Activated T-helper 1 cell treated with anti-CD3 and anti-CD28 coated beads, Interleukin-12 subunit alpha, Interleukin-12 subunit beta, Interleukin-2, Interleukin-4 antibody, amounts not matched to agents 30 ng/mL and 10 ng/mL and 1 ng/mL, durations not matched to agents 14 hours and 24 hours and 36 hours (primary cell): ENCODE results near the gene AFG1L. TPM values are rescaled to one million over a fixed set of nuclear protein-coding genes. Genes with fewer than 3 reads are reported as not detected.
"Not testable (repeated sequence)": the region's sequence is repeated elsewhere in the genome, so short reads cannot be mapped to it uniquely, and the experiment has no call there.

Source experiments
- DNase-seq: peaks from one replicate; pipeline ENCODE4 v3.0.0; 2021; ENCODE audit warnings: low spot score
- H3K27ac Mint-ChIP-seq: one replicate; pipeline ENCODE4 v1.8.0; 2021; ENCODE audit warnings: mild to moderate bottlenecking, mixed read lengths
- H3K27me3 Mint-ChIP-seq: one replicate; pipeline ENCODE4 v1.8.0; 2022; ENCODE audit warnings: mild to moderate bottlenecking, moderate library complexity, mixed read lengths; ENCODE audit not compliant: insufficient read depth
- H3K36me3 Mint-ChIP-seq: one replicate; pipeline ENCODE4 v1.8.0; 2021; ENCODE audit warnings: low read depth, mixed read lengths
- H3K4me1 Mint-ChIP-seq: one replicate; pipeline ENCODE4 v1.8.0; 2021; ENCODE audit warnings: low read depth, mixed read lengths
- H3K4me3 Mint-ChIP-seq: one replicate; pipeline ENCODE4 v1.8.0; 2021; ENCODE audit warnings: mild to moderate bottlenecking, moderate library complexity, mixed read lengths
- H3K9me3 Mint-ChIP-seq: one replicate; pipeline ENCODE4 v1.8.0; 2021; ENCODE audit warnings: mixed read lengths
- intact Hi-C: fragments of 100-400 bp; cut with micrococcal nuclease; formaldehyde crosslinking; loops from one replicate; pipeline ENCODE4 v1.15.1; 2024
- total RNA-seq: library from RNA; stranded (reverse); gene quantifications from 2 replicates; pipeline ENCODE4 v1.2.3, GENCODE V29; 2022

The AFG1L gene
- total RNA-seq, 1 donor from 2014 or later: 4.3 TPM

DNA sequence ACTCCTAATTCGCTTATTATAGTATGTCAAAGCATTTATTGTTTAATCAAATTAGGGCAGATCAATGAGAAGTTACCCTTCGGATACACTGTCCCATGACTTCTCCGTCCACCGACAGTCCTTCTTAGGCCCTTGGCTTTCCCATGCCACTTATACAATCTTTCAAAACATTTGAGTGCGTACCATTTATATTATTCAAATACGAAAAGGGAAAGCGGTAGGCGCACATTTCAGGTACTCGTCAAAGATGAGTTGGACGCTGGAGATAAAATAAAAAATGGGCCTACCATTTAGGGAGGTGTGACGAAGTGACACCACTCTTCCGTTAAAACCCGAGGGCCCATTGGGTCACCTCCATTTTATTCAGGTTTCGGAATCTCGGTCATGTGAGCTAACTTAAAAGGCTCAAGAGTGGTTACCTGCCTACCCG lies 542 bp upstream of the AFG1L start:
- H3K27me3 Mint-ChIP-seq: peaks cover 2% of the 10 kb centered on the region
- H3K36me3 Mint-ChIP-seq: peaks cover 6% of the 10 kb centered on the region
- peaks cover 26% of the 10 kb centered on the region for H3K4me1 Mint-ChIP-seq
- no peaks in the 10 kb centered on the region for H3K9me3 Mint-ChIP-seq
- DNase-seq: no peak
- intact Hi-C loops: loop anchor here (1.0 to 10.0 kb wide), 8 partner anchors 33 to 1890 kb away; partner anchors contain the start of genes CD164, CDC40, OSTM1 and SCML4
- H3K4me3 Mint-ChIP-seq: peak overlapping the region; percentile 100
- peak overlapping the region; percentile 100 for H3K27ac Mint-ChIP-seq

DNA sequence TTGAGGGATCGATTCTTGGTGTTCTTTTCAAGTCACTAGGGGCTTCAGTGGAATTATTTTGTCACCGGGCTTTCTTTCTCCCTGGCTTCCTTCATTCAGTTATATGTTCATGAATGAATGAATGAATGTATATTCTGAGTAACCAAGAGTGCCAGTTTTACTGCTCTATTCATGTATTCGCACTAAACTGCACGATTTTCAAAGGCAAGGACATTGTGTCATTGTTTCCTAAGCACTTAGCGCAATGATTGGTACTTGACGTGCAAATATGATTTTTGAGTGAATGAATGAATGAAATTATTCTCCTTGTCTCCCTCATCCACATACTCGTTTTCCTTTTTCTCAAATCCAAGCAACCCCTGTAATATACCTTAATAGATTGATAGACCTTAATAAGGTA lies 822 bp downstream of the AFG1L start:
- intact Hi-C loops: loop anchor here (1.0 to 10.0 kb wide), 7 partner anchors 53 to 1889 kb away; partner anchors contain the start of genes CD164, CDC40, CEP57L1 and OSTM1
- peak overlapping the region; percentile 100 for H3K27ac Mint-ChIP-seq
- peak overlapping the region; percentile 100 for H3K4me3 Mint-ChIP-seq
- peaks cover 2% of the 10 kb centered on the region for H3K27me3 Mint-ChIP-seq
- H3K4me1 Mint-ChIP-seq: peaks cover 26% of the 10 kb centered on the region
- H3K36me3 Mint-ChIP-seq: peaks cover 6% of the 10 kb centered on the region
- no peak for DNase-seq
- H3K9me3 Mint-ChIP-seq: no peaks in the 10 kb centered on the region

DNA sequence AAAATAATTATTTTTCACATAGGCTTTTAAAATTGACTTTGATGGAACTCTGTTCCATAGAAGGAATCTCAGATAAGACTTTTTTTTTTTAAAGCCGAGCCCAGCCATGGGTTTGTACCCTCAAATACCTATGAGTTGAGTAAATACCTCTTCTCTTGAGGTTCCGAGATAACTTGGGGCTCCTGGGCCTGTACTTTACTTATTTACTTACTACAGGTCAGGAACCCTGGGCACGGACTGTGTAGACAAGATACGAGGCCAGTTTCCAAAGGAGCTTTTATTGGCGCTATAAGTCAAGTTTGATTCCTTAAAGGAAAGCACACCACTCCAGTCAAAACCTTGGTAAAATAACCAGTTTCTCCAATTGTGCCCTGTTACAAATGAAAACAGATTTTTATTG lies 7.5 kb downstream of the AFG1L start:
- H3K36me3 Mint-ChIP-seq: peaks cover 3% of the 10 kb centered on the region
- no peak overlapping the region for H3K27ac Mint-ChIP-seq
- peaks cover 11% of the 10 kb centered on the region for H3K4me1 Mint-ChIP-seq
- intact Hi-C loops: no loop called here
- H3K27me3 Mint-ChIP-seq: no peaks in the 10 kb centered on the region
- H3K4me3 Mint-ChIP-seq: no peak overlapping the region
- no peaks in the 10 kb centered on the region for H3K9me3 Mint-ChIP-seq
- no peak for DNase-seq

DNA sequence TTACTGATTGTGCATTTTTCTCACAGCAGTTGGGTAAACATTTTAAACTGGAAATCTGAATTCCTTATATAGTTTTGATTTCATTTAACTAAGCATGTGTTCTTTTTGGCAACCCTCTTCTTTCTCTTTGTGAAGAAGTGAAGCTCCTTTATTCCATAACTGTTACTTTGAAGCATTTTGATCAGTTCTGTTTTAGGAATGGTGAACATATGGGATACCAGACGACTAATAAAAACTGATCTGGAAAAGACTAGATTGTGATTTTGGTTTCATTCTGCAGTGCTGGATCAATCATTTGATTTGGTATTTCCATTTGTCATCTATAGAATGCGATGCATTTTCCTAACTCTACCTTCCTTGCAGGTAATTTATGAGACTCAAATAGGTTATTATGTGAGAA lies 9.8 kb downstream of the AFG1L start:
- intact Hi-C loops: no loop called here
- Mint-ChIP-seq H3K4me1 (peaks cover 7% of the 10 kb centered on the region), H3K36me3 (peaks cover 2% of the 10 kb centered on the region), H3K9me3 (no peaks in the 10 kb centered on the region), H3K4me3 (no peak overlapping the region), H3K27me3 (no peaks in the 10 kb centered on the region), H3K27ac (no peak overlapping the region)
- no peak for DNase-seq

DNA sequence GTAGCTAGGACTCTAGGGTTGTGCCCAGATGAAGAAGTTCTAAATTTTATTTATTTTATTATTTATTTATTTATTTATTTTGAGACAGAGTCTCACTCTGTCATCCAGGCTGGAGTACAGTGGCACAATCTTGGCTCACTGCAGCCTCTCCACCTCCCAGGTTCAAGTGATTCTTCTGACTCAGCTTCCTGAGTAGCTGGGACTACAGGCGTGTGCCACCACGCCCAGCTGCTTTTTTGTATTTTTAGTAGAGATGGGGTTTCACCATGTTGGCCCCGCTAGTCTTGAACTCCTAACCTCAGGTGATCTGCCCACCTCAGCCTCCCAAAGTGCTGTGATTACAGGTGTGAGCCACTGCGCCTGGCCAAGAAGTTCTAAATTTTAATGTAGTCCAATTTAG lies 13.8 kb downstream of the AFG1L start:
- H3K36me3 Mint-ChIP-seq, DNase-seq, H3K4me3 Mint-ChIP-seq, H3K27me3 Mint-ChIP-seq, intact Hi-C loops, H3K27ac Mint-ChIP-seq, H3K9me3 Mint-ChIP-seq, H3K4me1 Mint-ChIP-seq: not testable (repeated sequence)

DNA sequence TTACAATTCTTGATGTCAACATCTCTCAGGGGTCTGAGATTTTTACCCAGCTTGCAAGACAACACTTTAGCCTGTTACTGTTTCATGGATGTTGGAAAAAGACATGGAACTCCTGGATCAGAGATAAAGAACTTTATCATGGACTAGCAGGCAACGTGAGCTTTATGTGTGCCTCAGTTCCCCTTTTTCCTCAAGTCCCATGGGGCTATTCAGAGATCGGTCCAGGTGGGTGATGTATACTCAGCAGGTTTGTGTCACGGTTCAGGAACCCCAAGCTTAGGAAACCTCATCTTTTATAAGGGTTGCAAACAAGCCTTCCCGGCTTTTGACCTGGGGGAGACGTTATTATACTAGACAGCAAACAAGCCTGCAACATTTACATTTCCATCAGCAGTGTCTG lies 15.0 kb downstream of the AFG1L start:
- Mint-ChIP-seq H3K27ac (no peak overlapping the region), H3K9me3 (no peaks in the 10 kb centered on the region), H3K36me3 (no peaks in the 10 kb centered on the region), H3K27me3 (no peaks in the 10 kb centered on the region), H3K4me3 (no peak overlapping the region), H3K4me1 (peaks cover 7% of the 10 kb centered on the region)
- no peak for DNase-seq
- intact Hi-C loops: no loop called here

DNA sequence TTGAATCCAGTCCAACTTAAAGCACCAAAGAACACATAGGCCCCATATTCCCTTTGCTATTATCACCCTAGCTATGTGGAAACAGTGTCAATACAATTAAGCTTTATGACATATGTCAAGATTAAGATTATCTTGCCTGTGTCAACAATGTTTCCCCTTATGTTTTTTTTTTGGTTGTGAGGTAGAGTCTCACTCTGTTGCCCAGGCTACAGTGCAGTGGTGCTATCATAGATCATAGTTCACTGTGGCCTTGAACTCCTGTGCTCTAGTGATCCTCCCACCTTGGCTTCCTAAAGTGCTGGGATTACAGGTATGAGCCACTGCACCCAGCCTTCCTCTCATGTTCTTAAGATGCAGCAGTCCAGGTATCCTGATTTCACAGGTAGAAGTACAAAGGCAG lies 17.8 kb downstream of the AFG1L start:
- H3K27ac Mint-ChIP-seq: no peak overlapping the region
- no peak for DNase-seq

DNA sequence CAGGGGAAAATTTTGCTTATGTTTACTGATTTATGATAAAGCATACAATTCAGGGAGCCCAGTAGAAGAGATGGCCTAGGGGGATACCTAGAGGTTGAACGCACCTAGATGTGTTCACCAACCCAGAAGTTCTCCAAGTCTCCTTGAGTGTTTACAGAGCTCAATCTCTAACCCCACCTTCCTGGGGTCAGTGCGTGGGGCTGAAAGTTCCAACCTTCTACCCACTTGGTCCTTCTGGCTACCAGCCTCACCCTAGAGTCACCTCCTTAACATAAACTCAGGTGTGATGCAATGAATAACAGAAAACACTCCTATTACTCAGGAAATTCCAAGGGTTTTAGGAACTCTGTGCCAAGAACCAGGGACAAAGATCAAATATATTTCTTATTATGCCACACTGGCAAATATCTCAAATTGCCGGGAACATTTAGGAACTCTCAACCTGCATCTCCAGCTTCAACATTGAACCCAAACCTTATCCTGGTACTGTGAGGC lies 26.4 kb downstream of the AFG1L start:
- intact Hi-C loops: no loop called here
- Mint-ChIP-seq H3K27ac (no peak overlapping the region), H3K36me3 (no peaks in the 10 kb centered on the region), H3K4me1 (no peaks in the 10 kb centered on the region), H3K27me3 (no peaks in the 10 kb centered on the region), H3K4me3 (no peak overlapping the region), H3K9me3 (no peaks in the 10 kb centered on the region)
- no peak for DNase-seq

More for the DNA sequence above, 17.8 kb downstream of the AFG1L start:
- H3K27me3 Mint-ChIP-seq: peaks cover 2% of the 10 kb centered on the region
- intact Hi-C loops: no loop called here
- H3K4me1 Mint-ChIP-seq: peaks cover 7% of the 10 kb centered on the region
- no peaks in the 10 kb centered on the region for H3K36me3 Mint-ChIP-seq
- no peak overlapping the region for H3K4me3 Mint-ChIP-seq
- H3K9me3 Mint-ChIP-seq: no peaks in the 10 kb centered on the region

DNA sequence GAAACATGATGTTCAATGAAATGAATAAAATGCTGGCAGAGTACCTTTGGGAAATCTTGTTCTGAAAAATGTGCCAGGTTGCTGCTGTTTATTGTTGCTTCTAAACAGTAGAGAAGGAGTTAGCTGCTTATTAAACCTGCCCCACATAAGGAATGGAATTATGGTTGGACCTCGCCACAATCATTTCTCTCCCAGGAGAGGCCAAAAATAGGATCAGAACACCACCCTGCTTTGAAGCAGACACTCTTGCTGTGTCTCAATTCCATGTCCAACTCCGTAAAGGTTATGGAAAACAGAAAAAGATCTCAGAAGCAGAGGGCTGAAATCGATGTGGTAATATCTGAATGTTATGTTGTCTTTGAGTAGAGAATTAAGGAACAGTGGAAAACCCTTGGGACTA lies 27.9 kb downstream of the AFG1L start:
- no peak for DNase-seq
- no peak overlapping the region for H3K4me3 Mint-ChIP-seq
- no peak overlapping the region for H3K27ac Mint-ChIP-seq
- H3K9me3 Mint-ChIP-seq: no peaks in the 10 kb centered on the region
- peaks cover 2% of the 10 kb centered on the region for H3K36me3 Mint-ChIP-seq
- no peaks in the 10 kb centered on the region for H3K4me1 Mint-ChIP-seq
- no peaks in the 10 kb centered on the region for H3K27me3 Mint-ChIP-seq
- intact Hi-C loops: no loop called here

DNA sequence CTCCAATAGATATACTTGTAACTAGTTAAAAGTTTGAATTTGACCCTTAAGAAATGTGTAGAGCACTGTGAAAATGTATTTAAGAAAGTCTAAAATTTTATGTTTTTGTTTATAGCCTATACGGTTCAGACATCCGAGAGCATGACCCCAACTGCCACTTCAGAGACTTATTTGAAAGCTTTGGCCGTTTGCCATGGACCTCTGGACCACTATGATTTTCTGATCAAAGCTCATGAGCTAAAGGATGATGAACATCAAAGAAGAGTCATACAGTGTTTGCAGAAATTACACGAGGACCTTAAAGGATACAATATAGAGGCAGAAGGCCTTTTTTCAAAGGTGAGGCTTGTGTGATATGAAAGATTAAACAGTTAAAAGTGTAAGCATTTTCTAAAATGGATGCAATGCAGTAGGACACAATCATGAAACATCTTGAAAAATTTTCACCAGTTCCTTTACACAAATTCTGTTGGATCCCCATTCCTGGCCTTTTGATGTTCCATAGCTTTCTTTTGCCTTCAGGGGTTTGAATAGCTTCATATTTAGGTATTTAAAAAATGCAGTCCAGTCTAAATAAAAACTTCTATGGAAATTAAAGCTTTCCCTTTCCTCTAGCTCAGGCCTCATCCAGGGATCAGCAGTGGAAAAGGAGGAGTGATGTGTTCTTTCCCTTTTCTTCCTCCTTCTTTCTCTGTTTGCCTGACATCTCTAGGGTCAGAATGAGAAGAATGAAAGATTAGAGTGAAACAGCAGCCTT lies 29.0 kb downstream of the AFG1L start:
- Mint-ChIP-seq H3K27me3 (no peaks in the 10 kb centered on the region), H3K9me3 (no peaks in the 10 kb centered on the region), H3K4me3 (no peak overlapping the region), H3K27ac (no peak overlapping the region), H3K4me1 (no peaks in the 10 kb centered on the region), H3K36me3 (peaks cover 2% of the 10 kb centered on the region)
- intact Hi-C loops: no loop called here
- DNase-seq: no peak

DNA sequence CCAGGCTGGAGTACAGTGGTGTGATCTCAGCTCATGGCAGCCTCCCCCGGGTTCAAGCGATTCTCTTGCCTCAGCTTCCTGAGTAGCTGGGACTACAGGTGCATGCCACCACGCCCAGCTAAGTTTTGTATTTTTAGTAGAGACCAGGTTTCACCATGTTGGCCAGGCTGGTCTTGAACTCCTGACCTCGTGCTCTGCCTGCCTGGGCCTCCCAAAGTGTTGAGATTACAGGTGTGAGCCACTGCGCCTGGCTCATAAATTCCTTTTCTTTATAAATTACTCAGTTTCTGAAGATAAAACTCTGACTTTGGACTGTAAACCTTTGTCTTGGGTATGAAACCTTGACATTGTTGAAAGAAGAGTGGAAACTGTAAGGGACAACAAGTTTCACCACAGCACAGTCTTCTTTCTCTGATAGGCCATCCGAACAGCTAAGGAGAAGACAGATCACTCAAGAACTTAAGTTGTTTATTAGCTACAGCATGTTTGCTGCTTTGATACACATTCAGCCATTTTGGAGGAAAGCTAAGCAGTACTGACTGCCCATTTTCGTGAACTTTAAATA lies 35.4 kb downstream of the AFG1L start:
- H3K4me3 Mint-ChIP-seq, H3K36me3 Mint-ChIP-seq, DNase-seq, H3K27ac Mint-ChIP-seq, H3K9me3 Mint-ChIP-seq, H3K4me1 Mint-ChIP-seq, H3K27me3 Mint-ChIP-seq, intact Hi-C loops: not testable (repeated sequence)

DNA sequence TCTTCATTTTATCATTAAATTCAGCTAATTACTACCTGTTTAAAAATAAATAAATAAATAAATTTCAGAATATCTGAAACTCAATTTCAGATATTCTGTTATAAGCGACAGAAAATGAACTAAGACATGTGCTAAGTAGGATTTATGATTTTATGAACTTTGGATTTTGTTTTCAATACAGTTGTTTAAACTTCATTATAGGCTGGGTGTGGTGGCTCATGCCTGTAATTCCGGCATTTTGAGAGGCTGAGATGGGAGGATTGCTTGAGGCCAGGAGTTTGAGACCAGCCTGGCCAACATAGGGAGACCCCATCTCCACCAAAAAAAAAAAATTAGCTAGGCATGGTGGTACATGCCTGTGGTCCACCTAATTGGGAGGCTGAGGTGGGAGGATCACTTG lies 36.0 kb downstream of the AFG1L start:
- peaks cover 2% of the 10 kb centered on the region for H3K36me3 Mint-ChIP-seq
- no peaks in the 10 kb centered on the region for H3K27me3 Mint-ChIP-seq
- no peaks in the 10 kb centered on the region for H3K9me3 Mint-ChIP-seq
- H3K4me3 Mint-ChIP-seq: no peak overlapping the region
- no peak overlapping the region for H3K27ac Mint-ChIP-seq
- no peak for DNase-seq
- intact Hi-C loops: no loop called here
- no peaks in the 10 kb centered on the region for H3K4me1 Mint-ChIP-seq

DNA sequence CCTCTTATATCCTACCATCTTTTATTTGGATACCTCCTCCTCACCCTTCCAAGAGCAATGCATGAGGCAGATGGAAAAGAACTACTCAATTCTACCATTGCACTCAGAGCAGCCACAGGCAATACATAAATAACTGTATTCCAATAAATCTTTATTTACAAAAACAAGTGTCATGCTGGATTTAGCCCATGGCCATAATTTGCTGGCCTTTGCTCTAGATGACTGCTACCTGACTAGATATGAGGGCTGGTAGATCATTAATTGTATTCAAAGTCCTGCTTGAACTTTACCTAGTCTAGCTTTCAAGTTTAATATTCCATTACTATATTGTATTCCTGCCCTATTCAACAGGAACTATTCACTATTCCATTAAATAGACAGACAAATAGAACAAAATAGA lies 37.1 kb downstream of the AFG1L start:
- intact Hi-C loops: no loop called here
- Mint-ChIP-seq H3K4me1 (no peaks in the 10 kb centered on the region), H3K27ac (no peak overlapping the region), H3K9me3 (no peaks in the 10 kb centered on the region), H3K27me3 (peaks cover 2% of the 10 kb centered on the region), H3K36me3 (peaks cover 2% of the 10 kb centered on the region), H3K4me3 (no peak overlapping the region)
- DNase-seq: no peak
